Epithelial cell of prostate (primary cell): ENCODE results near the gene CD300LF.

ENCODE experiments used
- DNase-seq: peaks from one replicate; pipeline ENCODE4 v3.0.0-alpha.2; 2011; ENCODE audit warnings: low read depth, low spot score
- H3K27ac ChIP-seq: fragments of 450-650 bp; 2 replicates; pipeline ENCODE4 v1.5.1; 2017; ENCODE audit warnings: mild to moderate bottlenecking

CD300LF gene

GRCh38 chr17:74732042-74732867, 19.5 kb upstream of the CD300LF start:
- no peak for DNase-seq
- no peak overlapping the region for H3K27ac ChIP-seq

- no peak overlapping the region for H3K27ac ChIP-seq
- DNase-seq: no peak
Measured at GRCh38 chr17:74731347-74731605, 18.6 kb upstream of the CD300LF start.

- no peak overlapping the region for H3K27ac ChIP-seq
- no peak for DNase-seq
Measured at GRCh38 chr17:74730491-74731346, 18.0 kb upstream of the CD300LF start.

GRCh38 chr17:74729866-74730265, 17.1 kb upstream of the CD300LF start:
- no peak overlapping the region for H3K27ac ChIP-seq
- no peak for DNase-seq

- H3K27ac ChIP-seq: no peak overlapping the region
- DNase-seq: no peak
Measured at GRCh38 chr17:74729368-74729767, 16.6 kb upstream of the CD300LF start.

GRCh38 chr17:74728702-74729075, 16.0 kb upstream of the CD300LF start:
- H3K27ac ChIP-seq: no peak overlapping the region
- no peak for DNase-seq

- no peak overlapping the region for H3K27ac ChIP-seq
- DNase-seq: no peak
Measured at GRCh38 chr17:74728033-74728701, 15.4 kb upstream of the CD300LF start.

- DNase-seq: no peak
- H3K27ac ChIP-seq: no peak overlapping the region
Measured at GRCh38 chr17:74725111-74725510, 12.4 kb upstream of the CD300LF start.

GRCh38 chr17:74723891-74724290, 11.2 kb upstream of the CD300LF start:
- H3K27ac ChIP-seq: no peak overlapping the region
- no peak for DNase-seq

- H3K27ac ChIP-seq: no peak overlapping the region
- no peak for DNase-seq
Measured at GRCh38 chr17:74722782-74723181, 10.1 kb upstream of the CD300LF start.

GRCh38 chr17:74720506-74720905, 7.8 kb upstream of the CD300LF start:
- no peak overlapping the region for H3K27ac ChIP-seq
- no peak for DNase-seq

GRCh38 chr17:74715144-74715543, 2.4 kb upstream of the CD300LF start:
- no peak for DNase-seq
- H3K27ac ChIP-seq: no peak overlapping the region

GRCh38 chr17:74713171-74713755, 540 bp upstream of the CD300LF start:
- no peak for DNase-seq
- no peak overlapping the region for H3K27ac ChIP-seq

- DNase-seq: no peak
- no peak overlapping the region for H3K27ac ChIP-seq
Measured at GRCh38 chr17:74712301-74712700, 422 bp downstream of the CD300LF start.

- H3K27ac ChIP-seq: no peak overlapping the region
Measured at GRCh38 chr17:74711058-74711824, 1.5 kb downstream of the CD300LF start.

GRCh38 chr17:74704544-74704943, 8.2 kb downstream of the CD300LF start:
- no peak for DNase-seq
- H3K27ac ChIP-seq: no peak overlapping the region

More at GRCh38 chr17:74711058-74711824, 1.5 kb downstream of the CD300LF start:
- DNase-seq: no peak

- no peak for DNase-seq
Measured at GRCh38 chr17:74703311-74703710, 9.4 kb downstream of the CD300LF start.

GRCh38 chr17:74702116-74702871, 10.4 kb downstream of the CD300LF start:
- no peak overlapping the region for H3K27ac ChIP-seq
- DNase-seq: no peak

More at GRCh38 chr17:74703311-74703710, 9.4 kb downstream of the CD300LF start:
- no peak overlapping the region for H3K27ac ChIP-seq

- no peak overlapping the region for H3K27ac ChIP-seq
- DNase-seq: no peak
Measured at GRCh38 chr17:74699236-74699635, 13.5 kb downstream of the CD300LF start.
